Neural cell (in vitro differentiated cells): ENCODE measurements around the gene HIVEP3. TPM values are rescaled to one million over a fixed set of nuclear protein-coding genes. Genes with fewer than 3 reads are reported as not detected.

Source experiments
- H2AFZ ChIP-seq: fragments of 200-600, 300-800 bp; sonication (generic), shearing (Covaris generic); 2 replicates; pipeline ENCODE4 v1.6.0; 2014; ENCODE audit warnings: low read depth, mild to moderate bottlenecking, antibody characterized with exemption, low read length, moderate library complexity
- H3F3A ChIP-seq: fragments of 200-600 bp; shearing (Covaris generic); 2 replicates; pipeline ENCODE4 v1.6.1; 2016; ENCODE audit warnings: mild to moderate bottlenecking, moderate library complexity, mixed read lengths, antibody characterized with exemption, low read length; ENCODE audit not compliant: insufficient read depth, poor library complexity, severe bottlenecking
- H3K27ac ChIP-seq: fragments of 200-600, 300-800 bp; sonication (generic), shearing (Covaris generic); 2 replicates; pipeline ENCODE4 v1.5.1; 2014; ENCODE audit warnings: mild to moderate bottlenecking, low read length, moderate library complexity
- H3K27me3 ChIP-seq: fragments of 300-800, 200-600 bp; sonication (generic), shearing (Covaris generic); 2 replicates; pipeline ENCODE4 v1.6.0; 2014; ENCODE audit warnings: mild to moderate bottlenecking, low read depth, low read length, moderate library complexity; ENCODE audit not compliant: insufficient read depth
- H3K36me3 ChIP-seq: fragments of 300-800, 200-600 bp; sonication (generic), shearing (Covaris generic); 2 replicates; pipeline ENCODE4 v1.5.1; 2014; ENCODE audit warnings: mild to moderate bottlenecking, antibody characterized with exemption, low read length, moderate library complexity; ENCODE audit not compliant: insufficient read depth
- H3K4me2 ChIP-seq: fragments of 300-800, 200-600 bp; sonication (generic), shearing (Covaris generic); 2 replicates; pipeline ENCODE4 v1.6.0; 2014; ENCODE audit warnings: mild to moderate bottlenecking, low read length
- H3K4me3 ChIP-seq: fragments of 300-800, 200-600 bp; sonication (generic), shearing (Covaris generic); 2 replicates; pipeline ENCODE4 v1.5.1; 2014; ENCODE audit warnings: mild to moderate bottlenecking, low read length, moderate library complexity
- H3K79me2 ChIP-seq: fragments of 200-600 bp; shearing (Covaris generic); replicated peaks from 2 replicates; pipeline ENCODE4 v1.6.0; 2014; ENCODE audit warnings: mild to moderate bottlenecking, low read length, moderate library complexity; ENCODE audit not compliant: insufficient read depth
- H3K9ac ChIP-seq: fragments of 300-800, 200-600 bp; sonication (generic), shearing (Covaris generic); 2 replicates; pipeline ENCODE4 v1.6.1; 2016; ENCODE audit warnings: mild to moderate bottlenecking, low read length, mixed read lengths
- H3K9me2 ChIP-seq: fragments of 200-600 bp; shearing (Covaris generic); 2 replicates; pipeline ENCODE4 v1.6.1; 2016; ENCODE audit warnings: mild to moderate bottlenecking, low read length, mixed read lengths; ENCODE audit not compliant: insufficient read depth
- H3K9me3 ChIP-seq: fragments of 200-600, 300-800 bp; sonication (generic), shearing (Covaris generic); 2 replicates; pipeline ENCODE4 v1.6.1; 2016; ENCODE audit warnings: mild to moderate bottlenecking, mixed run types, low read length, moderate library complexity, mixed read lengths
- H4K20me1 ChIP-seq: fragments of 200-600 bp; shearing (Covaris generic); 2 replicates; pipeline ENCODE4 v1.6.1; 2016; ENCODE audit warnings: mild to moderate bottlenecking, mixed run types; ENCODE audit not compliant: insufficient read depth
- CTCF ChIP-seq: fragments of 450-650 bp; IDR thresholded peaks from 2 replicates; pipeline ENCODE4 v1.5.1; 2014; ENCODE audit warnings: antibody characterized with exemption, mild to moderate bottlenecking, moderate library complexity; ENCODE audit not compliant: poor library complexity, severe bottlenecking
- EP300 ChIP-seq: fragments of 450-650 bp; conservative IDR thresholded peaks from 2 replicates; pipeline ENCODE4 v1.6.1; 2014; ENCODE audit warnings: antibody characterized with exemption, mild to moderate bottlenecking, moderate library complexity; ENCODE audit not compliant: poor library complexity, severe bottlenecking
- EZH2 ChIP-seq: fragments of 200-600, 300-800 bp; shearing (Covaris generic), sonication (generic); IDR thresholded peaks from 2 replicates; pipeline ENCODE4 v1.6.1; 2014; ENCODE audit warnings: antibody characterized with exemption, low read length, borderline replicate concordance, mild to moderate bottlenecking; ENCODE audit not compliant: insufficient read depth, poor library complexity, severe bottlenecking
- MXI1 ChIP-seq: fragments of 450-650 bp; conservative IDR thresholded peaks from 2 replicates; pipeline ENCODE4 v1.6.1; 2014; ENCODE audit warnings: antibody characterized with exemption, mild to moderate bottlenecking; ENCODE audit not compliant: poor library complexity, severe bottlenecking
- POLR2AphosphoS5 ChIP-seq: IDR thresholded peaks from 2 replicates; pipeline ENCODE4 v1.6.1; 2012
- RAD21 ChIP-seq: fragments of 450-650 bp; conservative IDR thresholded peaks from 2 replicates; pipeline ENCODE4 v1.6.1; 2014; ENCODE audit warnings: antibody characterized with exemption, mild to moderate bottlenecking, moderate library complexity
- SMC3 ChIP-seq: fragments of 450-650 bp; conservative IDR thresholded peaks from 2 replicates; pipeline ENCODE4 v1.6.1; 2014; ENCODE audit warnings: antibody characterized with exemption, mild to moderate bottlenecking, moderate library complexity; ENCODE audit not compliant: poor library complexity
- TAF1 ChIP-seq: IDR thresholded peaks from 2 replicates; pipeline ENCODE4 v1.6.1; 2012; ENCODE audit warnings: low read depth
- polyA plus RNA-seq: library from polyadenylated mRNA; depleted of rRNA; stranded (reverse); fragments of >200 nt; gene quantifications from 2 replicates; pipeline ENCODE4 v1.2.3, GENCODE V29; 2014
- TF ChIP-seq, protein P1 (sequence below): IDR thresholded peaks from 2 replicates; pipeline ENCODE4 v1.6.1; 2012; ENCODE audit warnings: borderline replicate concordance

Gene HIVEP3
- polyA plus RNA-seq, 1 donor from 2014 or later, result 2.6 TPM

DNA sequence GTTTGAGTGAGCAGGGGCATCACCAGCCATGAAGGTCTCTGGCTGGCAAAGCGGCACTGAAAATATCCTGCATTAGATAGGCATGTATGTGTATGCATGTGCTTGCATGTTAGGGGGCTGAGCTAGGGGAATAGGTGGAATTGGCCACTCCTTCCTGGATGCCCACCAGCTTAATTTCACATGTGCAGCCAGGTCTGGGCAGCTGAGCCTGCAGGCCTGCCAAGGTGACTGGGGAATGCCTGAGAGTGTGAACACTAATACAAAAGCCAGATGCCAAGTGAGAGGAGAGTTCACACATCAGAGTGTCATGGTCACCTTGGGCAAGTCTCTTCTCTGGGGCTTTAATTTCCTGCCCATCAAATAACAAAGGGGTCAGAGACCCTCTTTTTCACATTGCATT is 155.9 kb downstream of the HIVEP3 start:
- no peaks in the 10 kb centered on the region for H3K27me3 ChIP-seq
- TF ChIP-seq MXI1 (no peak), POLR2AphosphoS5 (no peak), CTCF (no peak), EZH2 (no peak), EP300 (no peak), SMC3 (no peak), RAD21 (no peak), TAF1 (no peak)
- TF ChIP-seq, protein P1, sequence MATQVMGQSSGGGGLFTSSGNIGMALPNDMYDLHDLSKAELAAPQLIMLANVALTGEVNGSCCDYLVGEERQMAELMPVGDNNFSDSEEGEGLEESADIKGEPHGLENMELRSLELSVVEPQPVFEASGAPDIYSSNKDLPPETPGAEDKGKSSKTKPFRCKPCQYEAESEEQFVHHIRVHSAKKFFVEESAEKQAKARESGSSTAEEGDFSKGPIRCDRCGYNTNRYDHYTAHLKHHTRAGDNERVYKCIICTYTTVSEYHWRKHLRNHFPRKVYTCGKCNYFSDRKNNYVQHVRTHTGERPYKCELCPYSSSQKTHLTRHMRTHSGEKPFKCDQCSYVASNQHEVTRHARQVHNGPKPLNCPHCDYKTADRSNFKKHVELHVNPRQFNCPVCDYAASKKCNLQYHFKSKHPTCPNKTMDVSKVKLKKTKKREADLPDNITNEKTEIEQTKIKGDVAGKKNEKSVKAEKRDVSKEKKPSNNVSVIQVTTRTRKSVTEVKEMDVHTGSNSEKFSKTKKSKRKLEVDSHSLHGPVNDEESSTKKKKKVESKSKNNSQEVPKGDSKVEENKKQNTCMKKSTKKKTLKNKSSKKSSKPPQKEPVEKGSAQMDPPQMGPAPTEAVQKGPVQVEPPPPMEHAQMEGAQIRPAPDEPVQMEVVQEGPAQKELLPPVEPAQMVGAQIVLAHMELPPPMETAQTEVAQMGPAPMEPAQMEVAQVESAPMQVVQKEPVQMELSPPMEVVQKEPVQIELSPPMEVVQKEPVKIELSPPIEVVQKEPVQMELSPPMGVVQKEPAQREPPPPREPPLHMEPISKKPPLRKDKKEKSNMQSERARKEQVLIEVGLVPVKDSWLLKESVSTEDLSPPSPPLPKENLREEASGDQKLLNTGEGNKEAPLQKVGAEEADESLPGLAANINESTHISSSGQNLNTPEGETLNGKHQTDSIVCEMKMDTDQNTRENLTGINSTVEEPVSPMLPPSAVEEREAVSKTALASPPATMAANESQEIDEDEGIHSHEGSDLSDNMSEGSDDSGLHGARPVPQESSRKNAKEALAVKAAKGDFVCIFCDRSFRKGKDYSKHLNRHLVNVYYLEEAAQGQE, result no peak
- H3K4me3 ChIP-seq, result no peak overlapping the region
- H3K79me2 ChIP-seq, result no peaks in the 10 kb centered on the region
- no peak overlapping the region for H3K4me2 ChIP-seq
- H3K36me3 ChIP-seq, result no peaks in the 10 kb centered on the region
- no peaks in the 10 kb centered on the region for H3K9me2 ChIP-seq
- H4K20me1 ChIP-seq, result no peaks in the 10 kb centered on the region
- no peak overlapping the region for H2AFZ ChIP-seq
- no peak overlapping the region for H3K9ac ChIP-seq
- no peak overlapping the region for H3K27ac ChIP-seq
- H3F3A ChIP-seq, result no peaks in the 10 kb centered on the region
- H3K9me3 ChIP-seq, result no peaks in the 10 kb centered on the region

GRCh38 chr1:41762251-41762650 is 156.5 kb downstream of the HIVEP3 start:
- Histone ChIP-seq H3K36me3 (no peaks in the 10 kb centered on the region), H3K27me3 (no peaks in the 10 kb centered on the region), H4K20me1 (no peaks in the 10 kb centered on the region), H3K79me2 (no peaks in the 10 kb centered on the region), H3K27ac (no peak overlapping the region), H3F3A (no peaks in the 10 kb centered on the region), H3K4me2 (no peak overlapping the region), H3K4me3 (no peak overlapping the region), H3K9me2 (no peaks in the 10 kb centered on the region), H3K9ac (no peak overlapping the region), H3K9me3 (no peaks in the 10 kb centered on the region), H2AFZ (no peak overlapping the region)
- no peak for TF ChIP-seq TAF1
- TF ChIP-seq EP300, result no peak
- TF ChIP-seq RAD21, result peak; percentile 53
- TF ChIP-seq MXI1, result no peak
- TF ChIP-seq, protein P1, result no peak
- TF ChIP-seq POLR2AphosphoS5, result no peak
- TF ChIP-seq SMC3, result peak; percentile 48
- TF ChIP-seq EZH2, result no peak
- peak; percentile 47 for TF ChIP-seq CTCF
